HG03442 (cell line): ENCODE data around the gene POLRMT.

ENCODE experiments used
- ATAC-seq: cut with Tn5 transposase; IDR thresholded peaks from one replicate; pipeline ENCODE4 v1.9.1; 2021; ENCODE audit warnings: mild to moderate bottlenecking, moderate library complexity; ENCODE audit not compliant: unreplicated experiment

The POLRMT gene

GRCh38 chr19:663682-664117 is 30.4 kb upstream of the POLRMT start:
- no peak for ATAC-seq

DNA sequence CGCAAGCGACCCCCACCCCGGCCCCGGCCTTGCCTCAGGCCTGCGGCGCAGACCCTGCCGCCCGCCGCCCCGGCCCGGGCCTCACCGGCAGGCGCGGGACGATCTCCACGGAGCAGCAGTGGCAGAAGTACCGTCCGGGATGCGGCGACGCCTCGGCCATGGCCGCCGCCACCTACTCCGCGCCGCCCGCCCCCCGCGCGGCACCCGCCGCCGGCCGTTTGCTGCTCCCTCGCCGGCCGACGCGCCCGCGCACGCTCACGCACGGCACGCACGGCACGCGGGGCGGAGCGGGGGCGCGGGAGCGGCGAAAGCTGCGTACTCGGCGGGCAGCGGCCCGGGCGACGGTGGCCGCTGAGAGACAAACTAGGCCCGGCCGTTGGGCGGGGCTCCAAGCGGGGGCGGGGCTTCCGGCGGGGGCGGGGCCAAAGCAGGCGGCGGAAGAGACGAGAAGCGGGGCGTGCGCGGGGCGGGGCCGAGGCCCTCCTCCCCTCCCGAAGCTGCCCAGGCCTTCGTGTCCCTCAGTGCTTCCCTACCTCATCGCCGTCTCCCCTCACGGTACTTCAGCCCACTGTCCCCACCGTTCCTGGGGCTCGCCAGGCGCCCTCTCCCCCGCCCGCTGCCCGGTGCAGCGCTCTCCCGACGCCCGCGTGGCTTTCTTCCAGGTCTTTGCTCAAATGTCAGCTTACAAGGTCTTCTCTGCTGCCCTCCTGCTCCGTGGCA is 29.8 kb upstream of the POLRMT start, which contains the start of gene RNF126:
TSS of gene RNF126 (minus strand) at position 253 of the 720 bp plus-strand sequence. CDS start at position 160, 93 bp downstream.
- ATAC-seq: peak; percentile 58

GRCh38 chr19:662207-662961 is 29.0 kb upstream of the POLRMT start:
- ATAC-seq: peak; percentile 16

DNA sequence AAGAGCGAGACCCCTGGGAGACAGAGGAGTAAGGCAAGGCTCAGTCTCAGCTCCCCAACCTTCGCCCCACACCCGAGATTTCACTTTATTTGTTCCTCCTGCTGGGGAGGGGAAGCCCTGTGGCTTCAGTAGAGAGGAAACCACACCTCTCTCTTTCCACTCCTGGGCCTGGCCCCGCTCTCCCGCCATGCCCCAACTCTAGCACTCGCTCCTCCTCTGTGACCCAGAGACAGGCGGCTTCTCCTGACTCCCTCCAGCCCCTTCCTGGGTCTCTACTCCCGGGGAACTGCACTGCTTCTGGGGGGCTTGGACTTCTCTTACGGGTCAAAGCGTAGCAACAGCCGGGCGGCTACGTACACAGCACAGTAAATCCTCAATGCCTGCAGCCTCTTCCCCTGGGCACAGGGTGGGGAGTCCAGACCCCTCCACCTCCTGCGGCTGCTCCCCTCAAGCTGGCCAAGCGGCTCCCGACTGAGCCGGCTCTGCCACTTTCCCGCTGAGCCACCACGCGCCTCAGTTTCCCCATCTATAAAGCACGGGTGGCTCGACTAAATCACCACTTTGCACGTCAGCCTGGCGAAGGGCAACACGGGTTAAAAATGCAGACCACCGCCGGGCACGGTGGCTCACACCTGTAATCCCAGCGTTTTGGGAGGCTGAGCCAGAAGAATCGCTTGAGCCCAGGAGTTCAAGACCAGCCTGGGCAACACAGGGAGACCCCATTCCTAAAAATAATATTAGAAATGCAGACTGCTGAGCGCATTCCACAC is 28.3 kb upstream of the POLRMT start:
- no peak for ATAC-seq

DNA sequence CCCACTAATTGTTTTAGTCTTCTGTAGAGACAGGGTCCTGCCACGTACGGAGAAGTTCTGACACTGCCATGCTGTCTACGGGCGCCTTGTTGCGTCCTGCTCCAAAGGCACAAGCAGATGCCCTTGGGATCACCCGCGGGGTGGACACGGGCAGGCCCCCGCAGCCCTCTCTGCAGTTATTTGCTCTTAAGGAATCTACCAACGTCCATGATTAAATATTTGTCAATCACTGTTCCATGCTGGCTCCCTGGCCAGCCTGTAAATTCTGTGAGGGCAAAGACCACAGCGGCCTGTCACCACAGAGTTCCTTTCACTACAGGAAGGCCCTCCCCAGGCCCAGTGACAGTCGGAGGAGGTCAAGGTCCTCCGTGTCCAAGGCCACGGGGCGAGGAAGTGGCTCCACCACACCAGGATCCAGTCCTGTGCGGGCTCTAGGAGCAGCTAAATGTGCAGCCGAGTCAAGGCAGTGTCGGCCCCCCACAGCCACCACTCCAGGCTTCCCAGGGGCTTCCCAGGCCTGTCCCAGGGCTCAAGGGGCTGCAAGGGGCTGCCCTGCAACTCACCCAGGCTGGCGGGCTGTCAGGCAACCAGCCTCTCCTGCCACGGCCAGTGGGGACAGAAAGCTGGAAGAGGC is 27.6 kb upstream of the POLRMT start:
- no peak for ATAC-seq

DNA sequence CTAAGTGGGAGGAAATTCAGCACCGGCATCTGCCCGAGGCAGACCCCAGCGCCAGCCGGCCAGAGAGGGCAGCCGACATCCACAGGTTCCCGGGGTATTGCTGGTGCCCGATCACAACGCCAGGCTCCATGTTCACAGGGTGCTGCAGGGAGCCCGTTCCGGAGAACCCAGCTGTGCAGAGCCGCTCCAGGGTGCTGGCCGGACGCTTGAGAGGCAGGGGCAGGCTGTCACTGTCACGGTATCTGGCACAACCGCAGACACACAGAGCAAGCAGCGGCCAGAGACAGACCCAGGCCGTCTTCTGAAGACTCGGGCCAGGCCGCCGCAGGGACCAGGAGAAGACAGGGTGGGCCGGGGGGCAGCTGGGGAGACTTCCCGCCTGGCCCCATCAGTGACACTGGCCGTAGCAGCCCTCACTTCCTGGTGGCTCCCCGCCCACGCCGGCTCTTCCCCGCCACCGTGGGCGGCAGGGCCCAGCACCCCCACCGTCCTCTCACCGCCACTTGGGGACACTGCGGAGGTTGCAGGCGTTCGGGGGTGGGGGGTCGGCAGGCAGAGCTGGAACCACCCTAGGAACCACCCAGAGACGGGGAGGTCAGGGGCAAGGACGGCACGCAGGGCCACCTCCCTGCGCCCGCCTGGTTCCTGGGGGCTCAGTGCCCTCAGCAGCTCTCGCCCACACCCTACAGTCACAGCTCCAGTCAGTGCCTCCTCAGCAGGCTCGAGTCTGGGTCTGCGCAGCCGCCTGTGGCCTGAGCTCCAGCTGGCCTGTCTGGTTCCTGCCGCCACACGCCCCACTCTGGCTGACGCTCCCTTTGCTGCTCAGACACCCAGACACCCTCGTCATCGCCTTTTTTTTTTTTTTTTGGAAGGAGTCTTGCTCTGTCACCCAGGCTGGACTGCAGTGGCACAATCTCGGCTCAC is 25.8 kb upstream of the POLRMT start:
- no peak for ATAC-seq

- ATAC-seq: no peak
These were observed 24.9 kb upstream of the POLRMT start for GRCh38 chr19:658059-658839.

- ATAC-seq: no peak
These were observed 24.3 kb upstream of the POLRMT start for GRCh38 chr19:657611-658010.

DNA sequence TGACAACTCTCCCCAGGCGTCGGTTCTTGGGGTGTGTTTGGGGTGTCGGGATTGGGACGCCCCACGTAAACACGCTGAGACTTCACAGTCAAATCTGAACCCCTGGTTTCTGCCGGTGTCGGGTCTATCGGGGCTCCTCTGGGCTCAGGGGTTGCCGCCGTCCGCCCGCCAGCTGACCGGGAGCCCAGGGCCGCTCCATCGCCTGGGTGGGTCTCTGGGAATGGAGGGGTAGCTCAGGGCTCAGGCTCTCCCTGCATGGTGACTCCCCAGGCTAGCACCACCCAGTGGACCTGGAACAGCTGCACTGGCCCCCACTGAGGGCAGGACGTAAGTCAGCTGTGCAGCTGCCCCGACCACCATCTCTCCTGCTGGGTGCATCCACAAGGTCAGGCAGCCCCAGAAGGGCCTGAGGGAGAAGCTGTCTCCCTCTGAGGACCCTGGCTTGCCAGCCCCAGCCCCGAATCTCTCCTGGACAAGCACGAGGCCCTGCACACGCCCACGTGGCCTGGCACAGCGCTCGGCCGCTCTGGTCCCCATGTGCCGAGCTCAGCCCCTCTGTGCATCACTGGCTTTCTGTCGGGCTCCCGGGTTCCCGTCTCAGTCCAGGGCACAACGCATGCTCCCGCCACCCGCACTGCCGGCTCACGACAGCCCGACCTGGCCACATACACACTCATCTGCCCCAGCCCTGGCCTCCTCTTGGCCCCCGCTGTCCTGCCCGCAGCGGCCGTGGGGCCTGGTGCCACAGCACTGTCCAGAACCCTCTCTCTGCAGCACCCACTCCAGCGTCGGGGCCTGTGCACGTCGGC is 23.6 kb upstream of the POLRMT start:
- ATAC-seq: no peak

GRCh38 chr19:655691-656090 is 22.4 kb upstream of the POLRMT start:
- no peak for ATAC-seq

- no peak for ATAC-seq
These were observed 20.1 kb upstream of the POLRMT start for GRCh38 chr19:653425-653824.

DNA sequence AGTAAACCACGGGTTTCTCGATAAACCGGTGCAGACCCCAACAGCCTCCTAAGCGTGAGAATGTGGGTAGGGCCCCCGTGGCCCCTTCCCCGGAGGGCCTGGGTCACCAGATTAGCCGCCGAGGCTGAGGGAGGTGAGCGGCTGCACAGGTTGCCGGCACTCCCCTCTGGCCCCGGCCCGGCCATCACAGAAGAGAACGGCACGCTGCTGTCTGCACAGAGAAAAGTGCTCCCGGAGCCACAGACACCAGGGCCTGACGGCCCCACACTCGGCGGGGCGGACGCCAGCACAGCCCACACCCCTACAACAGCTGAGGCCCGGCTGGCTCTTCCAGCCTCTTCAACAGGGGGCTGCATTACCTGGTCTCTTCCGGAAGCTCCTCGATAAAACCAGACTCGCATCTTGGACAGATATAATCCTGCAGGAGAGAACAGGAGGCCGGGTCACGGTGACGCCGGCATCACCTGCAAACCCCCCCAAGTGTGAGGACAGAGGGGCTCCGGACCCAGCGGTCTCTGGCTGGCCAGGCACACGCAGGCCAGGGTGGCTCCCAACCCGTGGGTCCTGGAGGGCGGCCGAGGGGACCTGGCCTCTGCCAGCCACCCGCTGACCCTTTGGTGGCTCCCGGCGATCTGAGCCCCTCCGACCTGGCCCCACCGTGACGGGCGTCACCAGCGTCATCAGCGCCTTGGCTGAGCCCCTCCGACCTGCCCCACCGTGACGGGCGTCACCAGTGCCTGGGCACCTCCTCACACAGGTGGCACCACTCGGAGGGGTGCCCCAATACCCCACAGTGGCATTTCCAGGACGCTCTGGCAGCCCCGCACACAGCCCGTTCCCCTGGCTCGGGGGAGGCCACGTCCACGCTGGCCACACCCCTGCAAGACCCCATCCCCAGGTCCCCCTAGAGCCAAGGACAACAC is 19.4 kb upstream of the POLRMT start:
- no peak for ATAC-seq

DNA sequence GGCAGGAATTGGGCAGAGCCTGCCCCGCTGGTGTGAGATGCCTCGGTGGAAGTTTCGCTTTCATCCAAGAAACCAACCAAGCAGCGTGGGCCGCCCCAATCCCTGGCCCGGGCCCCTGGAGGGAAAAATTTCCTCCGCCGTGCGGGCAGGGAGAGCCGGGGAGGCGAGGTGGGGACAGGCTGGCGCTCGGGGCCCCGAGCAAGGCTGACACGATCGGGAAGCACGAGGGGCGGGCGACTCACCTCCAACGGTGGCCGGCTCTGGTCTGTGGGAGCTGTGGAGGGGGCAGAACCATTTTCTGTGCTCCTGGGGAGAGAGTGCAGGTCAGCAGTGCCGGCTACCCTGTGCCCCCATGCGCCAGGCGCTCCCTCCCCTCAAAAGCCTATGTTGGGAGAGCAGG is 18.7 kb upstream of the POLRMT start:
- ATAC-seq: no peak

DNA sequence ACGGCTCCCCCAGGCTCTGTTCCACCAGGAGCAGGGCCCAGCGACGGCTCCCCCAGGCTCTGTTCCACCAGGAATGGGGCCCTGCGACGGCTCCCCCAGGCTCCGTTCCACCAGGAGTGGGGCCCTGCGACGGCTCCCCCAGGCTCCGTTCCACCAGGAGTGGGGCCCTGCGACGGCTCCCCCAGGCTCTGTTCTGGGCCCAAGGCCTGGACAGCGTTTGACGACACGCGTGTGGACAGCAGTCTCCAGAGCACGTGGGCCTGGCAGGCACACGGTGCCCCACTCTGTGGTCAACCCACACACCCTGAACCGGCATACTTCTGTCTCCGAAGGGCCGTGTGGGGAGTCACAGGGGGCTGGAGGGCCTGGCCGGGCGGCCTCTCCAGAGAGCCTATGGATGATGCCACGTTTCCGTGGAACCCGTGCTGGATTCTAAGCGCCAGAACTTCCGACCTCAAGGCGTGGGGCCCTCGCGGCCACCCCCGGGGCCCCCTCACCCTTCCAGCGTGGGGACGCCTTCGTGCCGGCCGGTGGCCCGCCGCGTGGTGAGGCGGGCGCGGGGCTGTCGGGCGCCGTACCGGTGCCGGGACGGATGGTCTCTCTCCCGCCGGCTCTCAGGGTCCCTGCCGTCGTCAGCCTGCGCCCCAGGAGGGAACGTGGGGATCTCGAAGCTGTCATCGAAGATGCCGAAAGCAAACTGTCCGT is 17.9 kb upstream of the POLRMT start:
- no peak for ATAC-seq

- no peak for ATAC-seq
These were observed 16.8 kb upstream of the POLRMT start for GRCh38 chr19:650121-650520.

DNA sequence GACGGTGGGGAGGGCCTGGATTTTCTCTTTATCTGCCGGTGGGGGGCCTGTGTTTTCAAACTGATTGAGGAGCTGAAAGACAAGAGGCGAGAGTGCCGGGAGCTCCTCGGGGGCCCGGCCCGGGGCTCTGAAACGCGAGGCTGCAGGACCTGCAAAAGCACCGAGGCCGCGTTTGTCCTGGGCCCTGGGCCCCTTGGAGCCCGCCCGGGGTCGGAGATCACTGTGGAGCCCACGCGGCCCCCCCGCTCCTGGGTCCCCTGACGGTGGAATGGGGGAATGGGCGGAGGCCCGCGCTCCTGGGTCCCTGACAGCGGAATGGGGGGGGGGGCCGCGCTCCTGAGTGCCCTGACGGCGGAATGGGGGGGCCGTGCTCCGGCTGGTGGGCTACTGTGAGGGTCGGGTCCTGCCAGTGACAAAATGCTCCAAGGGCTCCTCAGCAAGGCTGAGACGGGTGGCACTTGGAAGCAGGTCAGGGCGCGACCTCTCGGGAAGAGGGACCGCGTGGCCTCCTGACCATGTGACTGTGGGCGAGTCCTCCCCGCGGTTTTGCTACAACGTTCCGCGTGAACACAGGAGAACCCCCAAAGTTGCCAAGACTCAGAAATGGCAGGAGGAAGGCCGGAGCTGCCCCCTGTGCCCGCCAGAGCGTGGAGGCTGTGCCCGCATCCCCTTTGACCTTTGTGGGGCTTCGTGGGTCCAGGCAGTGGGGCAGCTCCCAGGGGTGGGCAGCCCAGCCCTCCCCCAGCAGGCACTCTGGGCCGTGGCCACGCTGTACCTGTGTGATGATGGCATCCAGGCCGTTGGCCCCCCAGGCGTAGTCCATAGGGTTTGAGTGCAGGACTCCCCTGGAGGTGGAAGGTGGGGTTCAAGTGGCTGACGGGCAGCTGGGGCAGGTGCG is 15.8 kb upstream of the POLRMT start:
- no peak for ATAC-seq
